NCI-H82 treated with DMSO at 0.1 percent for 48 hours (cell line): ENCODE results near the gene ALPL.
"Not testable (repeated sequence)": the region's sequence is repeated elsewhere in the genome, so short reads cannot be mapped to it uniquely, and the experiment has no call there.

Source experiments
- DNase-seq: peaks from one replicate; lab custom pipeline; 2025; ENCODE audit not compliant: unreplicated experiment; lab: John Stamatoyannopoulos, UW

The ALPL gene

GRCh38 chr1:21507511-21508270, 1.5 kb upstream of the ALPL start:
- DNase-seq, result no peak

- peak; percentile 53 for DNase-seq
Observed at GRCh38 chr1:21508580-21509350, 458 bp upstream of the ALPL start.

- DNase-seq, result no peak
Observed at GRCh38 chr1:21510113-21510493, 880 bp downstream of the ALPL start.

GRCh38 chr1:21510885-21511578, 1.8 kb downstream of the ALPL start:
- DNase-seq, result no peak

- DNase-seq, result no peak
Observed at GRCh38 chr1:21511579-21512522, 2.6 kb downstream of the ALPL start.

GRCh38 chr1:21514245-21514644, 5.0 kb downstream of the ALPL start:
- DNase-seq, result no peak

GRCh38 chr1:21517161-21517589, 8.0 kb downstream of the ALPL start:
- no peak for DNase-seq

- no peak for DNase-seq
Observed at GRCh38 chr1:21517660-21518480, 8.6 kb downstream of the ALPL start.

- DNase-seq, result no peak
Observed at GRCh38 chr1:21518774-21519455, 9.7 kb downstream of the ALPL start.

- not testable (repeated sequence) for DNase-seq
Observed at GRCh38 chr1:21519486-21520070, 10.4 kb downstream of the ALPL start.

GRCh38 chr1:21520899-21521716, 11.9 kb downstream of the ALPL start:
- DNase-seq, result peak; percentile 42

GRCh38 chr1:21521717-21522060, 12.5 kb downstream of the ALPL start:
- DNase-seq, result no peak

GRCh38 chr1:21522525-21523038, 13.4 kb downstream of the ALPL start:
- no peak for DNase-seq

GRCh38 chr1:21523297-21523813, 14.1 kb downstream of the ALPL start:
- DNase-seq, result no peak

GRCh38 chr1:21524220-21524619, 15.0 kb downstream of the ALPL start:
- no peak for DNase-seq

GRCh38 chr1:21524686-21525339, 15.6 kb downstream of the ALPL start:
- no peak for DNase-seq

- no peak for DNase-seq
Observed at GRCh38 chr1:21525340-21525717, 16.1 kb downstream of the ALPL start.
